Stimulated activated CD8-positive, alpha-beta memory T cell treated with anti-CD3 and anti-CD28 coated beads, Interleukin-12 subunit alpha, Interleukin-12 subunit beta, amount 100 ng/mL, for 24 hours (primary cell): ENCODE data around the gene USB1.

Source experiments
- DNase-seq: peaks from one replicate; pipeline ENCODE4 v3.0.0-alpha.2; 2020; ENCODE audit errors: extremely low read depth

Gene USB1

DNA sequence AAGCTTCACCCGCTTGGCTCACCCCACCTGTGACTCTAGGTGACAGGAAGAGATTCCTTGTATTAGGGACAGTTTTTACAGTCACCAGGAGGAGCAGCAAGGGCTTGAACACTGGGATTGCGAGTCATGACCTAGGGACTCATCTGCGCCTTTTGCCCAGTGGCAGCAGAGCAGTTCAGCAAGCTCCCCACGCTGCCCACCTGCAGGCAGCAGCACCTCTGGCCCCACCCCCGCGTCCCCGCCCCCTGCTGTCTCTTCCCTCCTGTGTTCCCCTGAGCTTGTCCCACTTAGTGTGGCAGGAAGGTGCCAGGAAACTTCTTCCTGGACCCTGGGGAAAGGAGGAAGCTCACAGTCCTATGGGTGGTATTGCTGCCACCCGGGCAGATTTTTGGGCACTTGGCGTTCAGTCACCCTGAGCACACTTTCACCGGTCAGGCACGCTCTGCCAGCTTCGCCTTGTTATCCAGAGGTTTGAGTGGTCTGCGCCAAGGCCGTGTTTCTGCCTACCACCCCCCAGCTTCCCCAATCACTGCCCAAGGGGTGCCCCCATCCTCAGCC, 33.0 kb downstream of the USB1 start:
- no peak for DNase-seq

DNA sequence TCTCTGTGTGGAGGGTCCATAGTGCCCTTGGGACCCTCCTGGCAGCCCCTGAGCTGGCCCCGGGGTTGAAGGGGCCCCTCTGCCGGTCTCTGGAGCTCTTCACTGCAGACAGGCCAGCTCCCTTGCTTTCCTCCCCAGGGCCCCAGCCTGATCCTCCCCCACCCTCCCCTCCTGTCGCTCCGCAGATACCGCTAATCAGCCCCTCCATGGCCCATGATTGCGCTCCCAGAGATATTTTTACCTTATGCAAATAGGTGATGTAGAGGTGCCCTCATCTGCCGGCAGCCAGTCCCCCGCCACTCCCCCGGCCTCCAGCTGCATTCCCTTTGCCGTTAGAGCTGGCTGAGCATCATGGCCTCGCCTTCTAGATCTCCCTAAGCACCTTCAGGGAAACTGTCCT, 33.6 kb downstream of the USB1 start:
- DNase-seq: no peak

DNA sequence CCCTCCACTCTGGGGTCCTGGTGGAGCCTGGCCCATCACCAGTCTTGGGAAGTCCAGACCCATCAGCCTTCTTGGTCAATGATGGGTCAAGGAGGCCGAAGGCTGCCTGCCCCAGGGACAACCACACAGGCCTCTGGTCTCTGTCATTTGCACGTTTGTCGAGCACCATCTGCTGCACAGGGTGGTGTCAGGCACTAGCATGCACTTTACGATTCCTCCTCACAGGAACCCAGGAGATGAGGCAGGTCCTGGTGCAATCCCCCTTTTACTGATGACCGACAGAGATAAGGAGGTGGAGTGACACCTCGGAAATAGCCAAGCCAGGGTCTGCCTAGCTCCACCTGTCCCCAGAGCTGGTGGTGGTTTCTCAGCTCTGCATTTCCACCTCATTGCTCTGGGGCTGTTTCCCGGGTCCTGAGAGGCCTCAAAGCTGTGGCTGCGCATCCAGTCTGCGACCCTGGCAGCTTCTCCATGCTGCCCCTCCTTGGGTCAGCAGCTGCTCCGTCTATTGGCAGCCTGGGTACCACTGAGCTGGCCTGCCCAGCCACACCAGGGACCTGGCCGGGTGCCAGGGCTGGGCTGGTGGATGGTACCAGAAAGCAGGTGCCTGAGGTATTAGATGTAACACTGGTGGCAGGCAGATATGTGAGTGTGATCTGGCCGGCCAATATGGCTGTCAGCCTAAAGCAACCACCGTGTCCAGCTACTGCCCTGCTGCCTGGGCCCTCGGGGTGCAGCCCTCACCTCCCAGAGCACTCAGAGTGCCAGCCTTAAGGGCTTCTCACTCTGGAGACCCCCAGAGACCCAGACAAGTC, 34.4 kb downstream of the USB1 start:
- DNase-seq: no peak

DNA sequence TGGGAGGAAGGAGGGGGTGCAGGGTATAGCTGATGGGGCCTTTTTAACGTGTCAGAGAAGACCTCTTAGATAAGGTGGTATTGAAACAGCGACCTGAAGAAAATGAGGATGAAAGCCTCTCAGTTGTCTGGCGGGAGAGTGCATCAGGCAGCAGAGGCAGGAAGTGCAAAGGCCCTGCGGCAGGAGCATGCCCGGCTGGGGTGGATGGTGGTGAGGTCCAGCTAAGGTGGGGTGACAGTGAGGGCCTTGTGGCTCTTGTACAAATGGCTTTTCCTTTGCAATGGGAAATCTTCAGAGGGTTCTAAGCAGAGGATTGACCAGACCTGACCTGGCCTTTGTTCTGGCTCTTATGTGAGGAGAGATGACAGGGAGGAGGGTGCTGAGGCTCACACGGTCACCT, 35.7 kb downstream of the USB1 start:
- DNase-seq: no peak

DNA sequence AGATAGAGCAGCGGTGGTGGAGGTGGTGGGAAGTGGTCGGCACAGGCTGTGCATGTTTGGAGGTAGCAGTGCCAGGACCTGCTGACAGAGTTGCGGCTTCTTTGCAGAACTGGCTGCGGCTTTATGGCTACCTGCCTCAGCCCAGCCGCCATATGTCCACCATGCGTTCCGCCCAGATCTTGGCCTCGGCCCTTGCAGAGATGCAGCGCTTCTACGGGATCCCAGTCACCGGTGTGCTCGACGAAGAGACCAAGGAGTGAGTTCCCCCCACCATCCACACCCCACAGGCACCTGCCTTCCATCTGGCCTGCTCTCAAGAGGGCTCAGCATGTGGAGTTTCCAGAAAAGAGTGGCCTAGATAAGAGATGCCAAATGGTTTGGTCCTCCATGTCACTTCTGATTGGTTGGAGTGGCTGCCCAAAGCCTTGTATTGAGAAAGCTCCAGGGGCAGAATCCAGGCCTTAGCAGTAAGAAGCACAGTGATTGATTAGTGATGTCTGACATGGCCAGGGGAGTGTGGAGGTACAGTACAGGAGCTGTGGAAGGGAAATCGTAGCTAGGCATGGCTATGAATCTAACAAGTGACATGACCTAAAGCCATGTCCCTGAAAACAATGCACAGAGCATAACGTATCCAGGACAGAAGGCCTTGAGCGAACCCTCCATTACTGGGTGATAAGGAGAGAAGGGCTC, 36.3 kb downstream of the USB1 start:
- no peak for DNase-seq

DNA sequence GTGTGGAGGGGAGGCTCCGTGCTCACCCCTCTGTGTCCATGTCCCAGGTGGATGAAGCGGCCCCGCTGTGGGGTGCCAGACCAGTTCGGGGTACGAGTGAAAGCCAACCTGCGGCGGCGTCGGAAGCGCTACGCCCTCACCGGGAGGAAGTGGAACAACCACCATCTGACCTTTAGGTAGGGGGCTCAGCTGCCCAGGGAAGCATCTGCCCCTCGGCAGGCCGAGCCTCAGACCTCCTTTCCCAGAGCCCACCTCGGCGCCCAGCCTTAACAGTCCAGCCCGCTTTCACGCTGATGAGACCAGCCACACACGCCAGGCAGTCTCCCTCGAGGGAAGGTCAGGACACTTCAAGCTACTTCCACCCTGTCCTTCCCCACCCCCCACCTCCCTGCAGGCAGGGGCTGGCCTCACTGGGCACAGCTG, 37.0 kb downstream of the USB1 start:
- no peak for DNase-seq

DNA sequence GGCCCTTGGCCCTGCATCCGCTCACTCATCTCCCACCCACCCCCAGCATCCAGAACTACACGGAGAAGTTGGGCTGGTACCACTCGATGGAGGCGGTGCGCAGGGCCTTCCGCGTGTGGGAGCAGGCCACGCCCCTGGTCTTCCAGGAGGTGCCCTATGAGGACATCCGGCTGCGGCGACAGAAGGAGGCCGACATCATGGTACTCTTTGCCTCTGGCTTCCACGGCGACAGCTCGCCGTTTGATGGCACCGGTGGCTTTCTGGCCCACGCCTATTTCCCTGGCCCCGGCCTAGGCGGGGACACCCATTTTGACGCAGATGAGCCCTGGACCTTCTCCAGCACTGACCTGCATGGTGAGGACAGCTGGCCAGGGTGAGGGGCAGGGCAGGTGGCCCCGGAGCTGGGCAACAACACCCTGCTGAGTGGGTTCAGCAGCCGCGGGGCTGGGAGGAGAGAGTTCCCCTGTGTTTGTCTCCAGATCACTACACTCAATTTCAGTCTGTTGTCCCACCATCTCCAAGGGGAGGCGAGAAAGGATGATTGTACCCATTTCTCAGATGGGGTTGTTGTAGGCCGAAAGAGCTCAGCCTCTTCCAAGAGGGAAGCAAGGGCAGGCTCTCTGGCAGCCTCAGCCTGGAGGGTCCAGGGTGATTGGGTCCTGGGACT, 38.8 kb downstream of the USB1 start:
- no peak for DNase-seq

DNA sequence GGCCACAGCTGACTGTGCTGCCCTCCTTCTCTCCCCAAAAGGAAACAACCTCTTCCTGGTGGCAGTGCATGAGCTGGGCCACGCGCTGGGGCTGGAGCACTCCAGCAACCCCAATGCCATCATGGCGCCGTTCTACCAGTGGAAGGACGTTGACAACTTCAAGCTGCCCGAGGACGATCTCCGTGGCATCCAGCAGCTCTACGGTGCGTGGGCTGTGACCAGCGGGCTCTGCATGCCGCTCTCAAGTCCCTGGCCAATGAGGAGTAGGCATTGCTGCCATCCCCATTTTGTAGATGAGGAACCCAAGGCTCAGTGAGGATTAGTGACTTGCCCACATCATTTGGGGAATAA, 39.3 kb downstream of the USB1 start:
- no peak for DNase-seq

DNA sequence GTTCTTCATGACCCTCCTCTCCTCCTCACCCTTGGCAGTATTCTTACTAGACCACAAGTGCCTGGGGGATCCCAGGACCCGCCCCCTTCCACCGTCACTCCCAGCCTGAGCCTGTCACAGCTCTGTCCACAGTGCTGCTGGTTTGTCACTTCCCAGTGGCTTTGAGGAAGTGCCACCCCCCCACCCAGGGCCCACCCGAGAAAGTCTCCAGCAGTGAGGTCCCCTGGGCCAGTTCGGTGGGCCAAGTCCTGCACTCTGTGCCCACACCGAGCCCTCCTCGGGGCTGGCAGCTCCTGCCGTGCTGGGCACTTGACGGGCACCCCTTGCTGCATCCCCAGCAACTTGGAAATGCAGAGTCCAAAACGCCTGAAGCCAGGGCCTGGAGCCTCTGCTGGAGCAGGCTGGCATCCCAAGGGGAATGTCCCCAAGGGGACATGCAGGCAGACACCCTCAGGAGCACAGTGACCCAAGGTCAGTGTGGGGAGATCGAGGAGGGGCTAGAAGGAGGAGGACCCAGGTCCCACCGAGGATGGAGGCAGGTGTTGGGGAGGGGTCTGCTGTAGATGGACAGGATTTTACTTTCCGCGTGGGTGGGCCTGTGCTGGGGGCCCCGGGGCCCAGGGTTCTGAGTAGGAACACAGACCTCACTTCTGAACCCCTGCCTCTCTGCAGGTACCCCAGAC, 39.9 kb downstream of the USB1 start:
- DNase-seq: no peak

DNA sequence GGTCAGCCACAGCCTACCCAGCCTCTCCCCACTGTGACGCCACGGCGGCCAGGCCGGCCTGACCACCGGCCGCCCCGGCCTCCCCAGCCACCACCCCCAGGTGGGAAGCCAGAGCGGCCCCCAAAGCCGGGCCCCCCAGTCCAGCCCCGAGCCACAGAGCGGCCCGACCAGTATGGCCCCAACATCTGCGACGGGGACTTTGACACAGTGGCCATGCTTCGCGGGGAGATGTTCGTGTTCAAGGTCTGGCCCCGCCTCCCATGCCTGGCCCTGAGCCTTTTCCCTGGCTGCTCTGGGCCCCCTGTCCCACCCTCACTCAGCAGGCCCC, 40.4 kb downstream of the USB1 start:
- no peak for DNase-seq

DNA sequence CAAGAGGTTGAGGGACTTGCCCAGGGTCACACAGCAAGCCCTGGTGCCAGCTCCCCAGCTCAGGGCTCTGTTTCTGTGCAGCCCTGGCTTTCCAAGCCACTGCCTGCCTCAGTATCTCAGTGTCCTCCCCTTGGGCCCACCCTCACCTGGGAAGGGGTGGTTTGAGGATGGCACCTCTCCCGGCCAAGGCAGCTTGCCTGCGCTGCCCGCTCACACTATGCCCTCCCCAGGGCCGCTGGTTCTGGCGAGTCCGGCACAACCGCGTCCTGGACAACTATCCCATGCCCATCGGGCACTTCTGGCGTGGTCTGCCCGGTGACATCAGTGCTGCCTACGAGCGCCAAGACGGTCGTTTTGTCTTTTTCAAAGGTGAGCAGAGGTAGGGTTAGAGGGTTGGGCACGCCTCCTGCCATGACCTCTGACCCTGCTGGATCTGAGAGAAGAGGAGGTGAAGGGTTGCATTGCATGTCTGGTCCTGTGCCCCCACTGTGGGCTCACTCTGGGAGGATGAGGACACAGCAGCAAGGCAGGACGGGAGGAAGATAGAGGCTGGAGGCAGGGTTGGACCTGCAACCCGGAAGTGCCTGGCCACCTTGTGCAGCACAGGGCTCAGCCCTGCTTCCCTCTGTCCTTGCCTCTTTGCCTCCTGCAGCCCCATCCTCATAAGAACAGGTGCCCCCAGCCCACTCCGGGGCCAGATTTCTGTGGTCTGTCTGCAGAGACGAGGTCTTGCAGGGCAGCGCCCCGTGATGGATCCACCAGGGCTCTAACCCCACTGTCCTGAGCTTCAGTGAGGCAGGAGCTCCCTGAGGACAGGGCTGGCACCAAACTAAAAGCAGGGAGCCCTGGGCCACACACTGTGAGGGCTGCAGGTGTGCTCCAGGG, 41.0 kb downstream of the USB1 start:
- DNase-seq: no peak

DNA sequence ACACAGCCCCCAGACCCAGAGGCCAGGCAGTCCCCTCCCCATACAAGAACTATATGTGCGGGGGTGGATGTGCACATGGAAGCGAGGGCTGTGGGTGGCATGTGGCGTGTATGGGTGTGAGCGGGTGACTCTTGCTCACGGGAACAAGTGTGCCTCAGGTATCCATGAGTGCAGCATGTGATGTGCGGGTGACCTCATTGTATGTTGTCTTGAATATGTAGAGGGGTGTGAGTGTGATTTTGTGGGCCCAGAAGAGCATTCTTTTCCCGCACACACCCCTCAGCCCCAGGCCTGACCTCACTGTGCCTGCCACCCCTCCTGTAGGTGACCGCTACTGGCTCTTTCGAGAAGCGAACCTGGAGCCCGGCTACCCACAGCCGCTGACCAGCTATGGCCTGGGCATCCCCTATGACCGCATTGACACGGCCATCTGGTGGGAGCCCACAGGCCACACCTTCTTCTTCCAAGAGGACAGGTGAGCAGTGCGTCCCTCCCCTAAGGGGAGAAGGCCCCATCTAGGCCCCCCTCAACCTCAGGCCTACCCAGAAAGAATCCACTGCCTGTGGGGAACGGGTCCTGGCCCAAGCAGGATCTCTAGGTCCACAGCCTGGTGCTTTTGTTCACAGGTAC, 41.8 kb downstream of the USB1 start:
- no peak for DNase-seq

DNA sequence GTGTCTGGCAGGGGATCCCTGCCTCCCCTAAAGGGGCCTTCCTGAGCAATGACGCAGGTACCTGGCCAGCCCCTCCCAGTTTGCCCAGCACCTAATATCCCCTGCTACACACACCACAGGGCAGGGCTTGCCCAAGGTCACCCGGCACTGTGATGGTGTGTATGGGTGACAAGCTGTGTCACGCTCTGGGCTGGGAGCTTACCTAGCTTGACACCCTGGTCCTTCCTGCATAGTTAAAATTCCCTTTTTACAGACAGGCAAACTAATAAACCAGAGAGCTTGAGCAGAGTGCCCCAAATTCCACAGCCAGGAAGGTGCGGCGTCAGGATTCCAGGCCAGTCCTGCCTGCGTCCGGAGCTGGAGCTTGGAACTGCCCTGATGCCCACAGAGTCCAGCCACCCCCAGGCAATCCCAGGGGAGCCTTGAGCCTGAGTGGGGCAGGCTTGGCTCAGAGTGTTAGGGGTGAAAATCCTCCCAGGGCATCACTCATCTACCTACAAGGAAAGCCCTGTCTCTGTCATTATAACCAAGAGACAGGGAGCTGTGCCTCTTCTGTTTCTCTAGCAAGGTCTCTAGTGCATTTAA, 42.5 kb downstream of the USB1 start:
- DNase-seq: no peak

DNA sequence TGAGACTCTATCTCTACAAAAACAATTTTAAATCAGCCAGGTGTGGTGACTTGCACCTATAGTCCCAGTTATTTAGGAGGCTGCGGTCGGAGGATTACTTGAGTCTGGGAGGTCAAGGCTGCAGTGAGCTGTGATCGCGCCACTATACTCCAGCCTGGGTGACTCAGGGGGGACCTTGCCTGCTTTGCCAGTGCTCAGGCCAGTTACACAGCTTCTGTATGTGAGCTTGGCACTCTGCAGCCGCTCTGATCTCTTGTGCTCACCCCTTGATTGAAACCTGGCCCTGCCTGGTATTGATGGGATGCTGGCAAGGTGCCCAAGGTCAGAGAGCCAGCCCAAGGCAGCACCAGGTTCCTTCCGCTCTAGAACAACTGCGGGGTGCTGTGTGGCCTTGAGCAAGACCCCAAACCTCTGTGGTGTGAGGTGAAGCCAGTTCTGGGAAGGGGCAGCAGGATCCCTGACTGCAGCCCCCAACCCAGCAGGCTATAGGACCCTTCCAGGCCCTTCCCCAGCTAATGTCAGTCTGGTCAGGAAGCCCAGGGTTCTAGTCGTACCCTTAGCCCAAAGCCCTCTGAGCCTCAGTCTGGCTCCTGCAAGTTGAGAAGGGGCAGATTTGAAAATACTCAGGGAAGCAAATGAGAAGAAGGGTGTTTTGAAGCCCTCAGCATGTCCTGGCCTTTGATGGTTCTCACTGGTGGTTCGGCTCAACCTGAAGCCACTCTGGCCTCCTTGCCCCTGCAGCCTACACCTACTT, 43.2 kb downstream of the USB1 start:
- DNase-seq: no peak

DNA sequence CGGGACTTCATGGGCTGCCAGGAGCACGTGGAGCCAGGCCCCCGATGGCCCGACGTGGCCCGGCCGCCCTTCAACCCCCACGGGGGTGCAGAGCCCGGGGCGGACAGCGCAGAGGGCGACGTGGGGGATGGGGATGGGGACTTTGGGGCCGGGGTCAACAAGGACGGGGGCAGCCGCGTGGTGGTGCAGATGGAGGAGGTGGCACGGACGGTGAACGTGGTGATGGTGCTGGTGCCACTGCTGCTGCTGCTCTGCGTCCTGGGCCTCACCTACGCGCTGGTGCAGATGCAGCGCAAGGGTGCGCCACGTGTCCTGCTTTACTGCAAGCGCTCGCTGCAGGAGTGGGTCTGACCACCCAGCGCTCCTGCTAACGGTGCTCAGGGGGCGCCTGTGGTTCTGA, 43.9 kb downstream of the USB1 start:
- no peak for DNase-seq

DNA sequence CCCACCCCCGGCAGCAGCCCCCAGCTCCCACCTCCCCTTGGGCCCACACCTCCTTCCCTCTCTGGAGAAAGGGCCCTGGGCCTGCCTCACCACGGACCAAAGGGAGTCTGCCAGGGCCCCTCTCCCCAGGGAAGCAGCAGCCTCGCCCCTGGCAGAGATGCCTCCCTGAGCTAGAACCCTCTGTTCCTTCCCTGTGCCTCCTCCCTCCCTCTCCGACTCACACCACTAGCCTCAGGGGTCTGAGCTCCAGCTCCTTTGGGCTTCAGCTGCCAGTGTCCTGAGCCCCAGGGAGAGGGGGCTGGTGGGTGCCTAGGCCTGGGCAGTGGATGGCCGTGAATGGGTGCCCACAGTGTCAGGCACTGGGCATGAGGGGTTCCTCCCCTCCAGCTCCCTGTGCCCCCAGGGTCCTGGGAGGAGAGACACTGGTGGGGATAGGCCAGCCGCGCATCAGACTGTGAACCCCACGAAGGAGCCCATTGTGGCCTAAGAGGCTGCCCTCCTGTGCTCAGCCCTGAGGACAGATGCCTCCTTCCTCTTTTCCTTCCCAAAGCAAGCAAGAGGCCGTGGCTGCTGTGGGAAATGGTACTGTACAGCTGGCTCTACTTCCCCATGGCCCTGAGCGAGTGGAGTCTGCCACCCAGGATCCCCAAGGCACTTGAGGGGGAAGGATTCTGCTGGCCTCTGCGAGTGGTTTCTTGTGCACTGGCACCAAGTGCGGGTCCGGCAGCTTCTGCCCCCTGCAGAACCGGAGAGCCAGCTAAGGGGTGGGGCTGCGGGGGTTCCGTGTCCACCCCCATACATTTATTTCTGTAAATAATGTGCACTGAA, 45.1 kb downstream of the USB1 start:
- DNase-seq: no peak

DNA sequence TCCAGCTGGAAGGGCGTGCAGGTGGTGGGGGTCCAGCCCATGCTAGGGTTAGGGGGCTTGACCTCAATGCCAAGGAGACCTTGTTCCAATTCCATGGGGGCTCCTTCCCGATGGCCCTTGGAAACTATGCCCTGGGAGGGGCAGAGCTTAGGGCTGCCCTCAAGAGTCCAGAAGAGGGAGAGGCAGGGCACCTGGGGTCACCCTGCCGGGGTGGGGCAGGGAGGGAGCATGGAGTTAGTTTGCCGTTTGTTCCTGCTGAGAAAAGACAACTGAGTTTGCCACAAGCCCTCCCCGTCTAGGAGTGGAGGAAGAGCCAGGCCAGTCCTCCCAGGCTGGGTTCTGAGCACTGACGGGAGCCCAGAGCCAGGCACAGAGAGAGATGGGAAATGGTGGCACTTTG, 45.7 kb downstream of the USB1 start:
- no peak for DNase-seq

DNA sequence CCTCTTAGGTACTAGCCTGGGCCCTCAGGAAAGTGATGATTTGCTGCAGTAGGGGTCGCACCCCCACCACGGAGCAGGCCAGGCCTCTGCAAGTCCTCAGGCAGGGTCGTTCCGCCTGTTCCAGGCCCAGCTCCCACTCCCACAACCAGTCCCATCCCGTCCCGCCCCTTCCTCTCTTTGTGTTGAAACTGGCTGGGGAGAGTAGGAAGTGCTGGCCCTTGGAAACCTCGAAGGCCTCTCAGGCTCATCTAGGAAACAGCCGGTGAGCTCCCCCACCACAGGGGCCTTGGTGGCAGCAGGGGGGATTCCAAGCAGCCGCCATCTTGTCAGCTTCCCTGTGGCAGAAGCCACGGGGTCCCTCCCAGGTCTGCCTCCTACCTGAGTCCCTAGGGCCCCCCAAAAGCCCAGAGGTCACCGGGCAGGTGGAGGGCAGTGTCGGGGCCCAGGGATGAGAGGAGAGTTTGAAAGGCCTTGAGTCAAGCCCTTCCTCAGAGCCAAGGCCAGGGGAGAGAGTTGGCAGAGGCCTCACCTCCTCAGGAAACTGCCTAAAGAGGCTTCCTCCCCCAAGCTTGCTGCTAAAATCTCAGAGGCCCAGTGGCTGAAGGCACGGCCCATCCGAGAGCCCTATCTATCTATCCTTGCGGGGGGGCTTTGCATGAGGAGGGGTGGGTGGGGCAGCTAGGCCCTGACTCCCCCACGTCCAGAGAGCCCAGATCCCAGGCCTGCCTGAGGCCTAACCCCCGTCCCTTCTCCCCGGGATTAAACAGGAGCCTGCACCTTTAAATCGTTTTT, 46.5 kb downstream of the USB1 start:
- no peak for DNase-seq
